ENCODE data around the gene FBXW9.

The FBXW9 gene

DNA sequence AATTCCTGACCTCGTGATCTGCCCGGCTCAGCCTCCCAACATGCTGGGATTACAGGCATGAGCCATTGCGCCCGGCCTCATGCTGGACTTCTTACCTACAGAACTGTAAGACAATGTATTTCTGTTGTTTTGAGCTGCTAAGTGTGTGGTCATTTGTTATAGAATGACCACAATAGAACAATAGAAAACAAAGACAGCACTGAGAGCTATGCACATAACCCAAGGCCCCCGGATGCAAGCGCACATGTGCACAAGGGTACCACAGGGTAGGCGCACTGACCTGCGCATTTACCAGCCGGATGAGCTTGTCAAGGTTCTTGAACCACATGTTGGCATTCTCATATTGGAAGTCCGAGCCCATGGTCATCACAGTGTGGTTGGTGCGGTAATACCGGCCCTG, 35.5 kb downstream of the FBXW9 start:
- Histone ChIP-seq H3K4me3 (IDR thresholded peaks at IDR 0.05; ENCODE audit: insufficient read depth, low read depth, low read length) (no peak overlapping the region), H3K9ac (no peak overlapping the region), H3K27me3 (ENCODE audit: insufficient read depth, low read depth) (no peaks in the 10 kb centered on the region), H3K27ac (no peak overlapping the region), H3K79me2 (ENCODE audit: insufficient read depth, low read depth) (no peaks in the 10 kb centered on the region), H3K4me2 (no peak overlapping the region), H2AFZ (ENCODE audit: low read depth) (no peak overlapping the region), H3K4me1 (ENCODE audit: low read depth, poor library complexity, severe bottlenecking) (peaks cover 4% of the 10 kb centered on the region), H3K36me3 (ENCODE audit: insufficient read depth) (no peaks in the 10 kb centered on the region; the same call in 1 of the 2 replicates), H4K20me1 (ENCODE audit: insufficient read depth) (no peaks in the 10 kb centered on the region)
- TF ChIP-seq, protein P1, sequence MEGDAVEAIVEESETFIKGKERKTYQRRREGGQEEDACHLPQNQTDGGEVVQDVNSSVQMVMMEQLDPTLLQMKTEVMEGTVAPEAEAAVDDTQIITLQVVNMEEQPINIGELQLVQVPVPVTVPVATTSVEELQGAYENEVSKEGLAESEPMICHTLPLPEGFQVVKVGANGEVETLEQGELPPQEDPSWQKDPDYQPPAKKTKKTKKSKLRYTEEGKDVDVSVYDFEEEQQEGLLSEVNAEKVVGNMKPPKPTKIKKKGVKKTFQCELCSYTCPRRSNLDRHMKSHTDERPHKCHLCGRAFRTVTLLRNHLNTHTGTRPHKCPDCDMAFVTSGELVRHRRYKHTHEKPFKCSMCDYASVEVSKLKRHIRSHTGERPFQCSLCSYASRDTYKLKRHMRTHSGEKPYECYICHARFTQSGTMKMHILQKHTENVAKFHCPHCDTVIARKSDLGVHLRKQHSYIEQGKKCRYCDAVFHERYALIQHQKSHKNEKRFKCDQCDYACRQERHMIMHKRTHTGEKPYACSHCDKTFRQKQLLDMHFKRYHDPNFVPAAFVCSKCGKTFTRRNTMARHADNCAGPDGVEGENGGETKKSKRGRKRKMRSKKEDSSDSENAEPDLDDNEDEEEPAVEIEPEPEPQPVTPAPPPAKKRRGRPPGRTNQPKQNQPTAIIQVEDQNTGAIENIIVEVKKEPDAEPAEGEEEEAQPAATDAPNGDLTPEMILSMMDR (conservative IDR thresholded peaks at IDR 0.05; ENCODE audit: low read depth, low read length), result no peak

DNA sequence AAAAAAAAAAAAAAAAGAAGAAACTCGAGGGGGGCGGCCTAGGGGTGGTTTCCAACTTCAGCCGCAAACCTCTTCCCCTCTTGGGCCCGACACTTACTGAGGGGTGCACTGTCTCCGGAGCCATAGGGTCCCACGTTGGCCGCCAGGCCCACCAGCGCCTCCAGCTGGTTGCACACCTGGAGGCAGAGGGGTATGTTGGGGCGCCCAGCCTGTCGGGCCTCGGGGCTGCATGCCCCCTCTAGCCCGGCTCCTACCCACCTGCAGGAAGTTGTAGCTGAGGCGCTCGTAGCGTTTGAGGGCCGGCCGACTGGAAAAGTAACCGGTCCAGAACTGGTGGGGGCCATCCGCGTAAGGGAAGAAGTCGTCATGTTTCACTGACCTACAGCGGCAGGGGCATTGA, 38.5 kb downstream of the FBXW9 start:
- H3K9ac ChIP-seq, result no peak overlapping the region
- H3K36me3 ChIP-seq (ENCODE audit: insufficient read depth), result no peaks in the 10 kb centered on the region; the same call in 1 of the 2 replicates
- no peaks in the 10 kb centered on the region for H3K79me2 ChIP-seq (ENCODE audit: insufficient read depth, low read depth)
- TF ChIP-seq, protein P1 (conservative IDR thresholded peaks at IDR 0.05; ENCODE audit: low read depth, low read length), result no peak
- no peak overlapping the region for H3K4me2 ChIP-seq
- no peak overlapping the region for H3K27ac ChIP-seq
- no peaks in the 10 kb centered on the region for H3K4me1 ChIP-seq (ENCODE audit: low read depth, poor library complexity, severe bottlenecking)
- H2AFZ ChIP-seq (ENCODE audit: low read depth), result no peak overlapping the region
- H4K20me1 ChIP-seq (ENCODE audit: insufficient read depth), result no peaks in the 10 kb centered on the region
- no peak overlapping the region for H3K4me3 ChIP-seq (IDR thresholded peaks at IDR 0.05; ENCODE audit: insufficient read depth, low read depth, low read length)
- no peaks in the 10 kb centered on the region for H3K27me3 ChIP-seq (ENCODE audit: insufficient read depth, low read depth)

DNA sequence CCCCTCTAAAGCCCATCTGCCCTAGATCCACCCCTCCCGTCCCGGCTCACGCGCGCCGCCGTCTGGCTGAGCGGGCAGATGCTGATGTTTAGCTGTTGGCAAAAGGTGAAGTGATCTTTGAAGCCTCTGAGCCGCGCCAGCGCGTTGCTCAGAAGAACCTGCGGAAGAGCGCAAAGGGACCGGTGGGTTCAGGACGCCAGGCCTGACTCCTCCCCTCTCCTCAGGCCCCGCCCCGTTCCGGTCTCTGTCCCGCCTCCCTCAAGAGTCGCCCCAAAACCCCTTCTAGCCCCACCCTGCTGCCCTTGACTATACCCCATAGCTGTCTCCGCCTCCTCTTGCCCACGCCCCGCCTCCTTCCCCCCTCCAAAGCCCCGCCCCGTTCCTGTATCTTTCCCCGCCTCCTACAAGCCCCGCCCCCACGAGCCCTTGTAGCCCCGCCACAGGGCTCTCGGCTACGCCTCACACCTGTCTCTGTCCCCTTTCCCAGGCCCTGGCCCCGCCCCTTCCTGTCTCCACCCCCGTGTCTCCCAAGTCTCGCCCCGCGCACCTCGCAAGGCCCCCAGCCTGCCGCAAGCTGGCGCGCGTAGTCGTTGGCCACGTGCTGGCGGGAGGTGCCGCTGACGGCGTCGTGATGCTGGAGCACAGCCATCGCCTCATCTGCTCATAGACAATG, 39.4 kb downstream of the FBXW9 start:
- TF ChIP-seq, protein P1 (conservative IDR thresholded peaks at IDR 0.05; ENCODE audit: low read depth, low read length), result no peak
- H3K36me3 ChIP-seq (ENCODE audit: insufficient read depth), result no peaks in the 10 kb centered on the region
- H3K4me3 ChIP-seq (IDR thresholded peaks at IDR 0.05; ENCODE audit: insufficient read depth, low read depth, low read length), result no peak overlapping the region
- H3K4me1 ChIP-seq (ENCODE audit: low read depth, poor library complexity, severe bottlenecking), result no peaks in the 10 kb centered on the region
- no peaks in the 10 kb centered on the region for H4K20me1 ChIP-seq (ENCODE audit: insufficient read depth)
- no peak overlapping the region for H3K27ac ChIP-seq
- H3K4me2 ChIP-seq, result no peak overlapping the region
- no peak overlapping the region for H2AFZ ChIP-seq (ENCODE audit: low read depth)
- H3K79me2 ChIP-seq (ENCODE audit: insufficient read depth, low read depth), result no peaks in the 10 kb centered on the region
- H3K9ac ChIP-seq, result no peak overlapping the region
- H3K27me3 ChIP-seq (ENCODE audit: insufficient read depth, low read depth), result no peaks in the 10 kb centered on the region

DNA sequence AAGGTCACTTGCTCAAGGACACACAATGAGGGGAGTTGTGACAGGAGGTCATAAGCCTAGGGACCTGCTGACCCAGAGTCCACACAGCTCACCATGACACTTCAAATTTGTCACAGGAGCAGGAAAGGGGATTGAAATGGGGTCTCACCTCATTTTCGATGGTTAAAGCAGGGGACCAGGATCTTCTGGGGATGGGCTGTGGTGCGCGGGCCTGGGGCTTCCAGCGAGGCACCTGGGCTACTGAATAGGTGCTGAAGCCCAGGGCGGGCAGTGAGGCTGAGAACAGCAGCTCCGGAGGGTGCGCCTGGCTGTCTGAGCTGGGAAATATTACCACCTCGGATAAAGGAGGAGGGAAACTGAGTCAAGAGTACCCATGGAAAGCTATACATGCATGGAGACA, 40.9 kb downstream of the FBXW9 start:
- TF ChIP-seq, protein P1 (conservative IDR thresholded peaks at IDR 0.05; ENCODE audit: low read depth, low read length), result no peak
- no peak overlapping the region for H3K4me3 ChIP-seq (IDR thresholded peaks at IDR 0.05; ENCODE audit: insufficient read depth, low read depth, low read length)
- no peak overlapping the region for H3K4me2 ChIP-seq
- H3K9ac ChIP-seq, result no peak overlapping the region
- no peak overlapping the region for H2AFZ ChIP-seq (ENCODE audit: low read depth)
- H3K27me3 ChIP-seq (ENCODE audit: insufficient read depth, low read depth), result no peaks in the 10 kb centered on the region
- H3K79me2 ChIP-seq (ENCODE audit: insufficient read depth, low read depth), result no peaks in the 10 kb centered on the region
- no peaks in the 10 kb centered on the region for H3K4me1 ChIP-seq (ENCODE audit: low read depth, poor library complexity, severe bottlenecking)
- no peaks in the 10 kb centered on the region for H3K36me3 ChIP-seq (ENCODE audit: insufficient read depth)
- H3K27ac ChIP-seq, result no peak overlapping the region
- no peaks in the 10 kb centered on the region for H4K20me1 ChIP-seq (ENCODE audit: insufficient read depth)

Data from KMS-11 (cell line).